ENCODE results near the gene MOAP1. TPM values are rescaled to one million over a fixed set of nuclear protein-coding genes. Genes with fewer than 3 reads are reported as not detected.
"Not testable (repeated sequence)": the region's sequence is repeated elsewhere in the genome, so short reads cannot be mapped to it uniquely, and the experiment has no call there.

MOAP1 gene
- total and polyA plus RNA-seq, 10 donors, result 16.3 to 31.4 (median 25.7) TPM

- peaks cover 0 to 57% (median 9%) of the 10 kb centered on the region in 6 donors for H3K36me3 ChIP-seq
- H3K27me3 ChIP-seq (replicated peaks in 1 of 7), result no peaks in the 10 kb centered on the region
- no peaks in the 10 kb centered on the region for H3K9me3 ChIP-seq
- peak overlapping the region in 2 of 8 donors; percentile 82 to 97 for H3K4me3 ChIP-seq
- peak overlapping the region in 4 of 8 donors; percentile 96 to 99 (median 98) for H3K27ac ChIP-seq
- TF ChIP-seq CTCF (IDR thresholded peaks at IDR 0.05 in 8 of 11, conservative IDR thresholded peaks at IDR 0.05 in 3 of 11), result no peak
- TF ChIP-seq POLR2A (IDR thresholded peaks at IDR 0.05), result no peak
- no peak for TF ChIP-seq POLR2AphosphoS5 (IDR thresholded peaks at IDR 0.05)
- 46 to 77% (median 64%) methylated on average over 6 of the region's 6 CpGs for WGBS, 5 donors
- intact Hi-C loops (cut with DNase I; ENCODE audit: low total_unique reads), result no loop called here
- peaks cover 19 to 50% (median 40%) of the 10 kb centered on the region in 6 donors for H3K4me1 ChIP-seq
- DNase-seq, result no peak
Observed at GRCh38 chr14:93186466-93186865, 1.8 kb upstream of the MOAP1 start.

- H3K4me1 ChIP-seq, result peaks cover 19 to 50% (median 40%) of the 10 kb centered on the region in 6 donors
- H3K27ac ChIP-seq, result peak overlapping the region; percentile 79 to 99 (median 96)
- WGBS, 5 donors, result 0 to 1% (median 0%) methylated on average over 10 of the region's 10 CpGs
- peak overlapping the region; percentile 51 to 97 (median 83) for H3K4me3 ChIP-seq
- no peaks in the 10 kb centered on the region for H3K27me3 ChIP-seq (replicated peaks in 1 of 7)
- TF ChIP-seq POLR2AphosphoS5 (IDR thresholded peaks at IDR 0.05), result no peak
- H3K36me3 ChIP-seq, result peaks cover 0 to 56% (median 9%) of the 10 kb centered on the region in 6 donors
- no peaks in the 10 kb centered on the region for H3K9me3 ChIP-seq
- no peak for DNase-seq
- intact Hi-C loops (cut with DNase I; ENCODE audit: low total_unique reads), result no loop called here
Observed at GRCh38 chr14:93185349-93185720, 638 bp upstream of the MOAP1 start.

DNA sequence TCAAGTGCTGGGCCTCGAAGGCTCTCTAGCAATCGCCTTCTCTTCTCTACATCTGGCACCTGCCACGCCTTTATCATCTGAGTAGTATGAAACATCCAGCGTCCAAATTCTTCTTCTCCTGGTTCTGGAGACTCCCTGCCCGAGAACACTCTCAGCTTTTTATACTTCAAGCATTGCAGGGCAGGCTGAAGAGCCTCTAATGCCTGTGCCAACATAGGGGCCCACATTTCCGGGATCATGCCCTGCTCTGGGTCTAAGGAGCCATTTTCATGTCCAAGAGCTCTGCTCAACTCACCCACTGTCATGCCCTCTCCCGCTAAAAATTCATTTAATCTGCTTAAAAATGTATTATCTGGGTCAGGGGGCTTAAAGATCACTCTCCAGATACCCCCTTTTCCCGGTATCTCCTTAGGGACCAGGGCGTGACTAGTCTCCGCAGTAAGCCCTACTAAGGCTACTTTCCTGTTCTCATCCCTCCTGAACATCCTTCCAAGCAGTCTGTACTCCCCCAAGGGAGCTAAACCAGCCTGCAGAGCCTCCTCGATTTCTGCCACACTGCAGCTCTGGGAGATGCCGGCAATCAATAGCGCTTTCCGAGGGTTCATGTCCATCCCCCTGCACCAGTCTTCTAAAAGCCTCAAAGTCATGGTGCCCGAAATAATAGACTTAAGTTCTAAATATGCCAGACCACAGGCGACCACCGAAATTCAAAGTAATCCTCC is 940 bp downstream of the MOAP1 start:
- H3K9me3 ChIP-seq, result no peaks in the 10 kb centered on the region
- no peak for TF ChIP-seq CTCF (IDR thresholded peaks at IDR 0.05 in 8 of 11, conservative IDR thresholded peaks at IDR 0.05 in 3 of 11)
- no peak for TF ChIP-seq POLR2AphosphoS5 (IDR thresholded peaks at IDR 0.05)
- TF ChIP-seq POLR2A (IDR thresholded peaks at IDR 0.05), result no peak
- 47 to 54% (median 50%) methylated on average over 17 of the region's 17 CpGs for WGBS, 5 donors

GRCh38 chr14:93175492-93175891 is 9.2 kb downstream of the MOAP1 start:
- intact Hi-C loops (cut with DNase I; ENCODE audit: low total_unique reads), result no loop called here
- H3K36me3 ChIP-seq, result no peaks in the 10 kb centered on the region
- peaks cover 0 to 5% (median 0%) of the 10 kb centered on the region in 6 donors for H3K4me1 ChIP-seq
- DNase-seq, result no peak
- TF ChIP-seq POLR2AphosphoS5 (IDR thresholded peaks at IDR 0.05) (no peak), POLR2A (IDR thresholded peaks at IDR 0.05) (no peak), CTCF (IDR thresholded peaks at IDR 0.05 in 8 of 11, conservative IDR thresholded peaks at IDR 0.05 in 3 of 11) (no peak)
- H3K9me3 ChIP-seq, result no peaks in the 10 kb centered on the region
- no peak overlapping the region for H3K4me3 ChIP-seq
- H3K27me3 ChIP-seq (replicated peaks in 1 of 7), result peaks cover 0 to 4% (median 0%) of the 10 kb centered on the region in 7 donors
- 80 to 93% (median 84%) methylated on average over 6 of the region's 6 CpGs for WGBS, 5 donors
- no peak overlapping the region for H3K27ac ChIP-seq

More for the DNA sequence above, 940 bp downstream of the MOAP1 start:
- Histone ChIP-seq H3K4me1 (peaks cover 19 to 50% (median 40%) of the 10 kb centered on the region in 6 donors), H3K27ac (peak overlapping the region; percentile 79 to 99 (median 96)), H3K4me3 (peak overlapping the region; percentile 51 to 97 (median 83)), H3K36me3 (peaks cover 0 to 50% (median 4%) of the 10 kb centered on the region in 6 donors), H3K27me3 (replicated peaks in 1 of 7) (no peaks in the 10 kb centered on the region)
- intact Hi-C loops (cut with DNase I; ENCODE audit: low total_unique reads), result no loop called here
- no peak for DNase-seq

GRCh38 chr14:93174731-93175130 is 10.0 kb downstream of the MOAP1 start:
- H3K27me3 ChIP-seq (replicated peaks in 1 of 7); intact Hi-C loops (cut with DNase I; ENCODE audit: low total_unique reads); H3K36me3 ChIP-seq; H3K4me3 ChIP-seq; H3K9me3 ChIP-seq; H3K27ac ChIP-seq; H3K4me1 ChIP-seq; DNase-seq: not testable (repeated sequence)
- WGBS, 5 donors, result 79 to 88% (median 81%) methylated on average over 5 of the region's 5 CpGs
